HG02588 (cell line): Measurements from ENCODE around the gene FHOD3.

Experiments
- ATAC-seq: cut with Tn5 transposase; IDR thresholded peaks from one replicate; pipeline ENCODE4 v1.9.1; 2021; ENCODE audit warnings: mild to moderate bottlenecking, moderate library complexity; ENCODE audit not compliant: unreplicated experiment

Gene FHOD3

DNA sequence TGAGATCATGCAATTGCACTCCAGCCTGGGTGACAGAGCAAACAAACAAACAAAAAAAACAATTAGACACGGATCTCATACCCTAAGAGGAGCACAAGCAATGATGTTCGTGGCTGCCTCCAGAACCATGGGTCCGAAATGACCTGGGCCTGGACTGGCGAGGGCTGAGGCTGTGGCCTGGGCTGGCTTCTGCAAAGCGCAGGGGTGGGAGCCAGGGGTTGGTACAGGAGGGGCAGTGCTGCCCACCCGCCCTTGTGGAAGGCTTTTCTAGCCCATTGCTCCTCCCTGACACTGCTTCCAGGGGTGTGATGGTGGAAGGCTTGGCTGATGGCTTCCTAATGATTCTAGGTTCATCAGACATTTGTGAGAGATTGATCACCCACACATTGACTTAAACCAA is 167.8 kb downstream of the FHOD3 start:
- ATAC-seq = no peak

DNA sequence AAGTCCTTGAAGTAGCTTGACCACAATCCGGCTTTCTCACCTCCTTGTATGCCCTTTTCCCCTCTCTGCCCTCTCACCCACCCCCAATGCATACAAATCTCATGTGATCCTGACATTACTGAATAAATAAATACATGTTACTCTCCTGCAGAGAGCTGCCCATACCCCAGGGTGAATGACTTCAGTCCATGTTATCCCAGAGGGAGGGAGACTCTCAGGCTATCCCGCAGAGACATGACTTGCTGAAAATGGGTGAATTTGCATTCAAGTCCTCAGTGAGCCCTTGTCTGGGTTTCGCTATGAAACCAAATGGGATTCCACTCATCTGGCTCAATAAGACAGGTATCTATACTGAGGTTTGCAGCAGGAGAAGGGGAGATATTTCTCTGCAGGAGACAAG is 168.5 kb downstream of the FHOD3 start:
- no peak for ATAC-seq

DNA sequence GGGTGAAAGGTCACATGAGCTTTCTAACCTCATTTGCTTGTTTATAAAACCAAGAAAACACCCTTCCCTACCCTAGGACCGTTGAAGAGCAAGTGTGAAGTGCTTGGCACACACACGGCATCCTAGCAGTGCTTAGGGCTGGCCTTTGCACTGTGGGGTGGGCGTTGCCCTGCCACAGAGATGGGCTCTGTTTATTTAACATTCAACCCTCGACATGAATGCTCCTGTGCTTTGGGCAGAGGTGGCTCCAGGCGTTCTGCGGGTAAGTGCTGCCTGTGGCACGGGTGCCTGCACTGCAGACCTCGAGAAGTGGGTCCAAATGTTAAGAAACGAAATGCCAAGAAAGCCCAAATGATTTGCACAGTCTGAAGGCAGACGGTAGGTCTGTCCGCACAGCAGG is 170.1 kb downstream of the FHOD3 start:
- no peak for ATAC-seq

DNA sequence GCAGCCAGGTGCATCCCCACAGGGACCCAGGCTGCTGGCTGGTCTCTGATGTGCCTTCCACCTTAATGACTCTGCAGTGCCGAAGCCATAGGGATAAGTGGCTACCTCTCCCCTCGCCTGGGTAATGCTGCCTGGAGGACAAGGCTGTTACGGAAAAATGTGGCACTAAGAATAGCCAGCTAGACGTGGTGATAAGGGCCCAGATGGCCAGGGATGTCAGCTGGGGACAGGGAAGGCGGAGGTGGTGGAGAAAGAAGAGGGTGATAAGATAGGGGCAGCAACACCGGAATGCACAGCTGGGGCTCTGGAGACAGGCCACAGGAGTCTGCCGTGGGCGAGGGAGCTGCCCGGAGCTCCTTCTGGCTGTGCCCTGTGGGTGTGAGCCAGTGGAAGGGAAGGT is 170.6 kb downstream of the FHOD3 start:
- no peak for ATAC-seq

DNA sequence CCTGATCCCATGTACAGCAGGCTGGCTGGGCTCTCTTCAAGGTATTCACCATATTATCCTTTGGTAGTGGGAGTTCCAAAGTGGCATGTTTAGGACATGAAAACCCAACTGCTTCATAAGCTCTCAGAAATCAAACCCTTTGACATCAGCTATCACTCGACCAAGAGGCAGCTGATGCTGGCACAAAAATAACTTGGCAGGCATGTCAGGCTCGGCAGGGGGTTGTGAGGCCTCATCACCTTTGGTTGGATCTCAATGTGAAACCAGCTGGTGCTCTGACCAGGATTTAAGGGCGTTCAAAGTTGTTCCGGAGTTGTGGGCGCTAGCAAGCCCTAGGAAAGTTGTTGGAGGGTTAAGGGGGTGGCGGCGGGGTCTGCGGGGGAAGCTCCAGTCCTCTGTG is 171.9 kb downstream of the FHOD3 start:
- ATAC-seq = no peak

DNA sequence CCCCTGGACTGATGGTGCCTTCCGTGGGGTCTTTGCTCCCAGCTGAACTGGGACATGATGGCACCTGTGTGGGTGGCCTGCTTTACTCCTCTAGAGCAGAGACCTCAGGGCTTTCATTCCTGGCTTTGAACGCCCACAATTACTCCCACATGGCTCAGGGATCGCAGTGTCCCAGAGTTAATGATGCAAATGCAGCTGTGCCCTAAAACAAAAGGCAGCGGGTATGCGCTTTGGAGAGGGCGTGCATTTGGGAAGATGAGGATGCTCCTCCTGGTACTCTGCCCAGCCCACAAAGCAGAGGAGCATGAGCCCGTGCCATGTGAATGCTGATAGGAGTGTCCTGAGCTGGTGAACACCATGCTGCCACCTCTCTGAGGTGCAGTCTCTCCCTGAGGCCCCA is 173.4 kb downstream of the FHOD3 start:
- ATAC-seq = no peak

DNA sequence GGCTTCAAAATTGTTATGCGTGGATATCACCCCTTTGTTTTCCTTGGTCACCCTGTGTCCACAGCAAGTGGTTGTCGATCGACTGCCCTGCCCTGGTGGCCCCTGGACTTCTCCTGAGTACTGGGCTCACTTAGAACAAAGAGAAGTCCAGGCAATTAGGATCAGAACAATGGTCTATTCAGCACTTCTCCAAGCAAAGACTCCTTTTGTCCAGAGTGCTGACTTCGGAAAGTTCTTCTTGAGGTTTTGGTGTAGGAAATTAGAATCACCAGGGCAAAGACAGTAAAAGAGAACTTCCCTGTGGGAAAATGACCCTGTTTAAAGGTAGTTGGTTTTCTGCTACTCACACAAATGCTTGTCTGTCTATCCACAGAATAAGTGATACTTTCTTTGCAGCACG is 173.9 kb downstream of the FHOD3 start:
- no peak for ATAC-seq

DNA sequence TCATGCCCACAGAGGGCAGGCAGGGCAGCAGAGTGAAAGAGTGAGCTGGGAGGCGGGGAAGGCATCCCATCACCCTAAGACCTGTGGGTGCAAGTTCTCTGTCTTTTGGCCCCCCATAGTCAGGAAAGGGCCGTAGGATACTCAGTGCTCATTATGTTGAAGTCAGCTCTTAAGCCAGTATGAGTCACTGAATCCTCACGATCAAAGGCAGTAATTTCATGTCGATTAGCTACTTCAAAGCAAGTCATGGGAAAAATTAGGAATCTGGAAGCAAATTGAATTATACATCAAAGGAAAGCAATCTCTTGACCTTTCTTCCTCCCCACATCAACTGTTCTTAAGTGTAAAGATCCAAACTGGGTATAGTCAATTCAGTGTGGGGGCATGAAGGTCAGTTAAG is 178.9 kb downstream of the FHOD3 start:
- no peak for ATAC-seq

DNA sequence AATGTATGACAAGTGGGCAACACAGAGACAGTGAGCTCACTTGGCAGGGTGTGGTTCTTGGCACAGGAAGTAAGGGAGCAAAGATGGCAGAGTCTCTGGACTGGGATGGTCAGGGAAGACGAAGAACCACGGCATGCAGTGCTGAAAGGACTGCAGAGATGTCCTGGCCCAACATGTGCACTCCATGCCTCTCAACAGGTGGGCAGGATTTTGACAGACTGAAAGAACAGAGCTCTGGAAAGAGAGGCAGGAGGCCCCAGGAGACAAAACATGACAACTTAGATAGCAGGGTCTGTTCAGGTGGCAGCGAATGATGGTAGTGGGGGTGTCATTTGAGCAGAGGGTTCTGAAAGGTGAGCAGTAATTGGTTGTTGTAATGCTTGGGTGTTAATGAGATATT is 180.3 kb downstream of the FHOD3 start:
- ATAC-seq = no peak

DNA sequence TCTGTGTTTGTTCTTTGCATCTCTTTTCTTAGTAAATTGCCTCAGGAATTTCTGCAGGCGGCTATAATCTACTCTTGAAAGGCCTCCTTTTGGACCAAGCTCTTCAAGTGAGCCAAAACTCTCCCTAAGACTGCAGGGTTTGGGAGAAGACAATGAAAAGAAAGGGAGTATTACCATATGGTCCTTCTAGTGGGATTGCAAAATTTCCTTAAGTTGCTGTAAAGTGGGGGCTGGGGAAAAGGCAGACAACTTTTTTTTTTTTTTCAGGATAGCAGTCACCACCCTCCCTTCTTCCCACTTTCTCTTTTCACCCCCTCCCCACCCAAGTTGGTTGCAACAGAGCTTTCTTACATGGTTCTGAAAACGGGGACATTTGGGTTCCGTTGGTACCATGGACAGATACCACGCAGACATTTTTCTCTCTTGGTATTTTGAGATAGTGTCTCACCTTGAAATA is 183.7 kb downstream of the FHOD3 start:
- no peak for ATAC-seq

DNA sequence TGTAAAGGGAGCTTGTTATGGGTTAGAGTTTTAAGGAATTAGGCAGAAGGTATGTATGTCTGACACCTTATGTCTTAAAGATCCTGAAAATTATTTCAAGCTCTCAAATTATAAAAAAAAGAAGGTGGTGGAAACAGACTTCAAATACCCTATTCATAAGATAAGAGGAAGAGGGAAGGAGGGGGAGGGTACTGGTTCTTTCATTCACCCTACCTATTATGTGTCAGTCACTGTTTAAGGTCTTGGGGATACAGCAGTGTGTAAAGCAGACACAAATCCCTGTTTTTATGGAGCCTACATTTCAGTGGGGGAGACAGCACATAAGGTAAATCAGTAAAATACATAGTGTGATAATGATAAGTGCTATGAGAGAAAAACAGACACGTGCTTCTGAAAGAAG is 184.4 kb downstream of the FHOD3 start:
- ATAC-seq = no peak

DNA sequence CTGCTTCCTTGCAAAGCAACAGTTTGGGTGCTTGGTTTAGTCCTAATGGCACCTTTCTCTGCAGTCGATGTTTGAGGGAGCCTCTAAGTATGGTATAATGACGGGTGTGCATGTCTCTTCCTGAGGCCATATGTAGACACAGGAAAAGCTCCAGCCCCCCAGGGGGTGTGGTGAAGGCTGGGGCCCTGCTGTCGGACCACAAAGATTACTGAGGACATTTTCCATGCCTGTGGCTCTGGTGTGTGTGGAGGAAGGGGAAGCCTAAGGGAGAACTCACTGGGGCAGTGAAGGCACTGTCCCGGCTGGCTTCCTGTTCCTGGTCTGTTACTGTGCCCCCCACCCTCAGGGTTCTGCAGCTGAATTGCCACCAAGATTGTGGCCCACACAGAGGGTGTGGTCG is 187.1 kb downstream of the FHOD3 start:
- ATAC-seq = no peak

DNA sequence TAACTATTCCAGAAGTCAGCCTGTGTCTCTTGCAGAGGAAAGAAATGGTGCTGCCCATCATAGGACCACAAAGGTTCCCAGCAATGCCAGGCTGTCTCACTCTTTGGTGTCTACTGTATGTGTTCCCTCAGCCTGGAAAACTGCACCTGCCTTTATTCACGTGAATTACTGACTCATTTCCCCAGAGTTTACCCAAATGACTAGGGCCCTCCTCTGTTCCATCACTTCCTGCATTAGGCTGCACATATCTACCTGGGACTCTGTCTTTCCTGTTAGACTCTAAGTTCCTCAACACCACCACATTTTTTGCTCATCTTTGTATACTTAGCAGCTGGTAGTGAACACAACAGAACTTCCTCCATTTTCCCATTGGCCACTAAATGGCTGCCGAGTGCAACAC is 188.3 kb downstream of the FHOD3 start:
- ATAC-seq = no peak

DNA sequence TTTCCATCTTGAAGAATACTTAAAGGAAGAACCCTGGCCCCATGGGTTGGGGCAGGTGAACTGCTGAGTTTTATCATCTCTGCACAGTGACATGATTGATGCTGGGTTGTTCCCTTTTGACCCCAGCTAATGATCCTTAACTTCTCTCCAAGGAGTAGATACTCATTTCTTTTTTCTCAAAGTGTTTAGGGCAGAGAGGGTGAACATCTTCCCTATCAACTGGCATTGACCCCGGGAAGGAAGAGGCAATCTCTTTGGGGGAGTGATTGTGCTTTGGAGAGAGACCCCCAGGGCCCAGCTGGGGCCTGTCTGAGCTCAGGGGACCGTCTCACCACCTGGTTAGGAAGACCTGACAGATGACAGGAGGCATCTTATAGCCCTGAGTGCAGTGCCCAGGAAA is 190.6 kb downstream of the FHOD3 start:
- ATAC-seq = no peak

DNA sequence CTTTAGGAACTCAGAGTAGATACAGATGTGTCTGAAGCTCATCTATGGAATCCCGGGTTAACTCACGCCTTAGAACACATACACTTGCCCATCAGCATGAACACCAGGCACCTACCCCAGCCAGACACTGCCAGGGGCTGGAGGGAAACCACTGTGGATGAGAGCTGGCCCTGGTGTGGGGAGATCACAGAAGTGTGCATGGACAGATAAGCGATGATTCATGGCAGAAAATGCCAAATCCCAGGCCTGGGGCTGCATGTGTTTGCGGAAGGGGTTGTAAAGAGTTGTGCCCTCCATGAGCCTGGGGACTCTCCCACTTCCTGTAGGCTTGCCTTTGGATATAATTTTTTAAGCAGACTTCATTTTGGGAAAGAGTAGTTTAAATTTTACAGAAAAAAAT is 193.4 kb downstream of the FHOD3 start:
- no peak for ATAC-seq

DNA sequence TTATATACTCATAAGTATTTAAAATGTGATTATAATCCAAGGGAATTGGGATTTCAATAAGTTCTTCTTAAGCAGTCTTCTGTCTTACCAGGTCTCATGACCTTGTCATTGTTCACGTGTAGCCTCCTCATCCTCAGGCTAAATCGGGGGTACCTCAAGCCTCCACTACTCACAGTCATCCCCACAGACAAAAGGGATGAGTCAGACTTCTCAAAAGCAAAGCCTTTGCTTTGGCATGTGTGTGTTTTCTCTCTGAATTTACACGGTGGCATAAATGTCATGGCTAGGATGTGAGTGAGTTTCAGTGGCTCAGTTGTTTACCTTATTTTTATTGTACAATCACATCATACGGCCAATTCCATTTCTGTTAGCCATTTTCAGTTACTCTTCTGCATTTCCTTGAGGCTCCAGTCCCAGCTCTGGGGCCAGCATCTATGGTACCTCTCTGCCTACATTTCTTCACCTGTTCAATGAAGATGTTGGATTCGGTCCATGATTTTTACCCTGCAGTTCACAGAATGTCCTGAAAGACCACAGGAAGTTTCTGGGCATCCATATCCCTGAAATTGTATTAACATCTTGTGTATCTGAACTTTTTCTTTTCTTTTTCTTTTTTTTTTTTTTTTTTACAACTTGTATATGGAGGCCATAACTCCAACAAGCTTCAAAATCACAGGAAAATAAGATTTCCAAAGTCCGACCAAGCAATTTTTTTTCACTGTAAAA is 195.3 kb downstream of the FHOD3 start:
- ATAC-seq = no peak

DNA sequence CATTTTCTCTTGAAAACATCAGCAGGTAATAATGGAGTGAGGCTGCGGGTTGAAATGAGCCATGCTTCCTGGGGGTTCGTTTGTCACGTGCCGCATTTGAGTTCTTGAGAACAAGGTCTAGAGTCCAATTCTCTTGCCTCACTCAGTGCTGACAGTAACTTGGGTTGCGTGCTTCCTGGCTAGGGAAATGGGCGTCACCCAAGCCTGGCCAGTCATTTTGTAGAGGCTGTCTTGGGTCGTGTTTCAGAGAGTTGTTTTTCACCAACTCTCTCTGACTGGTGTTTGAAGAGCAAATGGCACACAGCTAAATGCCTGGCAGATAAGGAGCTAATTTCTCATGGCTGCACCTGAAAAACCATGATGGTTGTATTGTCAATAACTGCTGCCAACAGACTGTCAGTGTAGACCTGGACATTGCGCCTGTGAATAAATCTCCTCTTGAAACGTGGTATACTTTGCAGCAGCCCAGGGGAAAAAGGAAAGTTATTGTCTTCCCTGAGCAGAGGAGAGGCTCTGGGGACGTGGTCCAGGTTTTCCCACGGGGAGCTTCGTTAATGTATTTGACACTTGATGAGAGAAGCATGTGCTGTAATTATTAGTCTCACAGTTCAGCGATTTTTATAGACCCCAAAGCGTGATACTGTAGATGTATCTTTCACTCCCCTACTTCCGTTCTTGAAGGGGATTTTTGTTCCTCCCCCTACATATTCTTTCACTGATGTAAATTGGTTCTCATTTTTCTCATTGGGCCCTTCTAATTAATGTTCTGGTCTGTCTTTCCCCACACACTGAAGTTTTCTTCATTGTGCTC is 196.0 kb downstream of the FHOD3 start:
- ATAC-seq = no peak

DNA sequence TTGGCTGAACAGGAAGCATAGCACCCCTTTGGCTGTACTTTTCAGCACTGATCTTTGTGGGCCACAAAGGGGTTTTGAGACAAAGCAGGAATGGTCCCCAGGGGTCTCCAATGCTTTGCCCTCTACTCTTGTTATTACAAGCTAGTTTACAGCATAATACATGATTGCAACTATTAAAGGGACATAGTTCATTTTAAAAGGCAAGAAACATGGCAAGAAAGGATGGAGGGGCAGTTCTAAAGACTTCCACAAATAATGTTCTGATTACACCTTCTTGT is 196.6 kb downstream of the FHOD3 start:
- no peak for ATAC-seq

DNA sequence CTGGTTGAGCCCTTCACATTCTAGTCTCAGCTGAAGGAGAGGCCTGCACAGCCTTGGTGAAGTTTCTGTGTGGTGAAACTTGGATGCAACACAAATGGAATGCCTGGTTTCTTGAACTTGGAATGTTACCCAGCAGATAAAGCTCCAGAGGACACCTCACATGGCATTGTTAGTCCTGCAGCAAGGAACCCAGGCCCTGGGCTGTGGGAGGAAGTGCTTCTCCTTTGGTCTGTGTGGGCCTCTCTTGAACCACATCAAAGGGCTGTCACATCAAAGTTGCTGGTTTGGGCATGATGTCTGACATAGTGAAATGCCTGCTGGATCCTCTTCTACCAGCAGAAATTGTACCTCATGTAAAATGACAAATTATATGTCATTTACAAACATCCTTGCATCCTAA is 198.5 kb downstream of the FHOD3 start:
- ATAC-seq = no peak

DNA sequence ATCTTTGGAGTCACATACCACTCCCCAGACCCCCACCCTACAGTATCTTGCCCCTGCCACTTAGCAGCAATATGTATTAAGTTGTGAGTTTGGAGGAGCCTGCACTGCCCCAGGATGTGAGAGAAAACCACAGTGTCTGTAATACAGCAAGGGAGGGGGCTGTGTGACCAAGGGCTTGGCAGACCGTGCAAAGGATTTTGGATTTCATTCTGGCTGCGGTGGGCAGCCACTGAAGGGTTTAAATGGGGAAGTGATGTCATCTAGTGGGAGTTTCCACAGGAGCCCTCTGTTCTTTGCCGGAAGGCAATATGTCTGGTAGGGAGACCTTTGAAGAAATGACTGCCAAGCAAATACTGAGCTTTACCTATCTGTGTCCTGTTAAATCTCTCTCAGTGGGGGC is 202.4 kb downstream of the FHOD3 start:
- peak; percentile 60 for ATAC-seq

DNA sequence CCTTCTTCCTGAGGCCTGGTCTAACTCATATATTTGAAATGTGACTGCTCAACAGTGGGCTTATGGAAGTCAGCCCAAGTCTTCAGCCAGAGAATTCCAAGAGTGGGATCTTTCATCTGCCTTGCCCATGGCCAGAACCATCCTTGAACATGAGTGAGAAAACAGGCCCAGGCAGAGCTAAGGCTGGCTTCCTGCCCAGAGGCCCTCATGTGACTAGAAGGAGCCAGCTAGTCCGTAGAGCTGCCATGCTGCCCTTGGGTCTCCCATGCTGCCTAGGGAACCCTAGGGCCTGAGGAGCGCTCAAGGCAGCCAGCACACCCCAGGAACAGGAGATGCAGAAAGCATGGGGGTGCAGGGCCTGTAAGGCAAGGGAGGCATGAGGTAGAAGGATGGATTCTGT is 203.6 kb downstream of the FHOD3 start:
- ATAC-seq = no peak

DNA sequence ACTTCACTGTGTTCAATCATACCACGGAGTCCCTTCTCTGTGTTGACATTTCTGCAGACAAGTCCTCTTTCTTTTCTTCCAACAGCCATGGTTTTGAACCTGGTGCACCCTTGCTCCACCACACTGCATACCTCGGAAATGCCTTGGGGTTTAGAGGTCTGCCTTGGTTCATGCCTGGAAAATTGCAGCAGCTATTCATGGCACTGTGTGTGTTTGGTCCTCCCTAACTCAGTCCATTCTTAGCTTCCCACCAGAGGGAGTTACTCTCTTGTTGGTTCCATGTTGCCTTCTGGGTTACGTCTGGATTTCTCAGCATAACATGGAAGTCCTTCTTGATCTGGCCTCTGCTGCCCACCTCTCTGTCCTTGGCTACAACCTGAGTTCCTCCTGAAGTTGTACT is 206.0 kb downstream of the FHOD3 start:
- ATAC-seq = no peak

DNA sequence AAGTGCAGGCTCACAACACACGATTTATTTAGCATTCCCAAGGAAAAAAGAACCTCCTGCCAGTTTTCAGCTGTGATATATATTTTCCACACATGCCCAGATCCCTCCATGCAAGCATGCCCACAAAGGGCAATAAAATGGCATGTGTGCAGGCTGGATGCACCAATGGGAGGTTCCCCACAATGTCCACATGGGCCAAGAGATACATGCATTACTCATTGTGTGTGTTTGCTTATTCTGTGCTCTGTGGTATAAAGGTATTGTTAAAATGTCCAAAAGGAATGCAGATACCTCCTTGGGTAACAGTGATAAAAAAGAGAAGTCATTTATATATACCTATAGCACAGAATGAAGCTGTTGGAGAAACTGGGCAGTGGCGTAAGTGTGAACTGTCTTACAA is 207.4 kb downstream of the FHOD3 start:
- no peak for ATAC-seq
